Tibial nerve (tissue), 4 donors: ENCODE measurements around the gene PXN. TPM values are rescaled to one million over a fixed set of nuclear protein-coding genes. Genes with fewer than 3 reads are reported as not detected.
"Not testable (repeated sequence)": the region's sequence is repeated elsewhere in the genome, so short reads cannot be mapped to it uniquely, and the experiment has no call there.

Experiments
- DNase-seq, 2 donors: peaks; one replicate each; pipeline ENCODE4 v3.0.0-alpha.2; 2019; ENCODE audit warnings: low spot score in 2 of 2
- H3K27ac ChIP-seq, 4 donors: fragments of 200-600 bp; sonication (generic) in 3 of 4; one replicate each; pipeline ENCODE4 v1.5.1; 2017 to 2019; ENCODE audit warnings: mild to moderate bottlenecking in 1 of 4
- H3K27me3 ChIP-seq, 2 donors: fragments of 200-600 bp; sonication (generic) in 1 of 2; one replicate each; pipeline versions ENCODE4 v1.5.1 to v1.6.0; 2017 to 2019
- H3K36me3 ChIP-seq, 3 donors: fragments of 200-600 bp; sonication (generic); one replicate each; pipeline ENCODE4 v1.5.1; 2018 to 2019
- H3K4me1 ChIP-seq, 4 donors: fragments of 200-600 bp; sonication (generic) in 3 of 4; one replicate each; pipeline ENCODE4 v1.5.1; 2017 to 2019
- H3K4me3 ChIP-seq, 4 donors: fragments of 200-600 bp; sonication (generic) in 3 of 4; one replicate each; pipeline ENCODE4 v1.5.1; 2017 to 2019; ENCODE audit warnings: mild to moderate bottlenecking in 1 of 4, moderate library complexity in 1 of 4
- H3K9me3 ChIP-seq, 4 donors: fragments of 200-600 bp; sonication (generic) in 3 of 4; one replicate each; pipeline ENCODE4 v1.5.1; 2017 to 2019
- EP300 ChIP-seq, 2 donors: sonication (generic); formaldehyde crosslinking; IDR thresholded peaks; one replicate each; pipeline ENCODE4 v1.6.1; 2017; ENCODE audit warnings: antibody characterized with exemption in 2 of 2, mild to moderate bottlenecking in 1 of 2
- POLR2A ChIP-seq, 2 donors: fragments of 450-650 bp; IDR thresholded peaks; one replicate each; pipeline ENCODE4 v1.6.1; 2017; ENCODE audit warnings: antibody characterized with exemption in 2 of 2, mild to moderate bottlenecking in 2 of 2, moderate library complexity in 2 of 2
- WGBS, 2 donors: methylation state at CpG; one replicate each; pipeline ENCODE4 v1.1.5; 2018; 5-methylcytosine and 5-hydroxymethylcytosine counted together
- total RNA-seq, 4 donors: library from RNA; depleted of rRNA; stranded (reverse); fragments of >200 nt; gene quantifications; one replicate each; pipeline ENCODE4 v1.1.0, GENCODE V29; 2016
- TF ChIP-seq, protein P1 (sequence below), 5 experiments: fragments of 200-600 bp in 3 of 5; fragments of 450-650 bp in 2 of 5; sonication (generic) in 3 of 5; IDR thresholded peaks; one replicate each; pipeline ENCODE4 v1.5.1; 2016 to 2019; ENCODE audit warnings: antibody characterized with exemption in 5 of 5, mild to moderate bottlenecking in 3 of 5, moderate library complexity in 2 of 5

Gene PXN
- total RNA-seq, 4 donors from 2014 or later: 217 to 428 (median 330) TPM

DNA sequence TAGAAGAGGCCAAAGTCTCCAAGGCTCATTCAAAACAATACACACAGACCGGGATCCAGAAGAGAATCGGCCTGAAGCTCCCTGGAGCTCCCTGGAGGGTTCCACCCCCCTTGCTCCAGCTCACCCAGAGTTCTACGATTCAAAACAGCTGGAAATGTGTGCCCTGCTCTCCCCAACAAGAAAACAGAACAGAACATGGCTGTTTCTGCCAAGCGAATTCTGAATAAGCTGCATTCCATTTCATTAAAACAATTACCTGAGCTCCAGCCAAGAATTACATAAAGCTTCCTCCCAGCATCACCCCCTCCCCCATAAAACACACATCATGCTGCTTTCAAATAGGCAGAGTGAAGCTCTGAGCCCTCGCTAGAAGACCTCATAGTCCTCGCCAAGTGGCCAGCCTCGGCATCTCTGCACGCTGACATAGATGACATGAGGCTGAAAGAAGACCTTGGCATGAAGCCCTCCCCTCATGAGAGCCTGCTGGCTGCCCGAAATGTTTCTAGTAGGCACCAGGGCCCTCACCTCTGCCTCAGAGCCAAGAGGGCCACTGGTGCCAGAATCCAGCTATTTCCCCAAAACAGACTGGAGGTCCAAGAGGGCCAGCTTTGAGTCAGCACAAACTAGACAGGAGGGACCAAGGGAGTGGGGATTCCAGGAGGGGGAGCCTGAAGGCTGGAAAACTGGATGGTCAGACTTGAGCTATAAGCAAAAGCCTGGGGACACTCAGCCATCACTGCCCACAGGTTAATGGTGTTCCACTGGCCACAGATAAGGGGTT lies 8.3 kb downstream of the PXN start:
- Histone ChIP-seq H3K27me3 (no peaks in the 10 kb centered on the region), H3K4me3 (no peak overlapping the region), H3K36me3 (peaks cover 0 to 9% (median 0%) of the 10 kb centered on the region in 3 donors), H3K9me3 (no peaks in the 10 kb centered on the region), H3K4me1 (peaks cover 0 to 100% (median 70%) of the 10 kb centered on the region in 4 donors), H3K27ac (peak overlapping the region; percentile 71 to 98 (median 83))
- 5 to 29% methylated on average over 9 of the region's 9 CpGs for WGBS, 2 donors
- TF ChIP-seq, protein P1, sequence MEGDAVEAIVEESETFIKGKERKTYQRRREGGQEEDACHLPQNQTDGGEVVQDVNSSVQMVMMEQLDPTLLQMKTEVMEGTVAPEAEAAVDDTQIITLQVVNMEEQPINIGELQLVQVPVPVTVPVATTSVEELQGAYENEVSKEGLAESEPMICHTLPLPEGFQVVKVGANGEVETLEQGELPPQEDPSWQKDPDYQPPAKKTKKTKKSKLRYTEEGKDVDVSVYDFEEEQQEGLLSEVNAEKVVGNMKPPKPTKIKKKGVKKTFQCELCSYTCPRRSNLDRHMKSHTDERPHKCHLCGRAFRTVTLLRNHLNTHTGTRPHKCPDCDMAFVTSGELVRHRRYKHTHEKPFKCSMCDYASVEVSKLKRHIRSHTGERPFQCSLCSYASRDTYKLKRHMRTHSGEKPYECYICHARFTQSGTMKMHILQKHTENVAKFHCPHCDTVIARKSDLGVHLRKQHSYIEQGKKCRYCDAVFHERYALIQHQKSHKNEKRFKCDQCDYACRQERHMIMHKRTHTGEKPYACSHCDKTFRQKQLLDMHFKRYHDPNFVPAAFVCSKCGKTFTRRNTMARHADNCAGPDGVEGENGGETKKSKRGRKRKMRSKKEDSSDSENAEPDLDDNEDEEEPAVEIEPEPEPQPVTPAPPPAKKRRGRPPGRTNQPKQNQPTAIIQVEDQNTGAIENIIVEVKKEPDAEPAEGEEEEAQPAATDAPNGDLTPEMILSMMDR (IDR thresholded peaks at IDR 0.05): no peak
- TF ChIP-seq POLR2A (IDR thresholded peaks at IDR 0.05) (peak in 1 of 2 donors; percentile 52), EP300 (IDR thresholded peaks at IDR 0.05) (peak in 1 of 2 donors; percentile 87)
- DNase-seq: peak in 1 of 2 donors; percentile 68

DNA sequence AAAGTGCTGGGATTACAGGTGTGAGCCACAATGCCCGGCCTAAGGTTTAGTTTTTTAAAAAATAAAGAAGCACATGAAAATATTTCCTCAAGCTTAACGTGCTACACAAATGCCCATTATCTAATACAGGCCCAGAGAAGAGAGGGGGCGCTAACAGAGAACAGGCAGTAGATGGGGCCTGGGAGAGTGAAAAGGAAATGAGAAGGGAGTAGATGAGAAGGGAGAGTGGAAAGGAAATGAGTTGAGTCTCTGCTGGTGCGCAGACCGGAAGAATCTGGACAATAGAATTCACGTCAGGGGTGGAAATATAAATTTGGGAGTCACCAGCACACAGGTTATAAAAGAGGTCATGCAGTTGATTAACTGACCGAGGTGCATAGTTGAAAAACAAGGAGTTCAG lies 10.7 kb downstream of the PXN start:
- TF ChIP-seq EP300 (IDR thresholded peaks at IDR 0.05) (peak in 1 of 2 donors; percentile 27), POLR2A (IDR thresholded peaks at IDR 0.05) (no peak)
- DNase-seq: no peak
- peaks cover 0 to 9% (median 0%) of the 10 kb centered on the region in 3 donors for H3K36me3 ChIP-seq
- H3K27me3 ChIP-seq: no peaks in the 10 kb centered on the region
- WGBS, 2 donors: 73 to 76% methylated on average over 7 of the region's 7 CpGs
- peak overlapping the region; percentile 50 to 98 (median 83) for H3K27ac ChIP-seq
- H3K4me3 ChIP-seq: no peak overlapping the region
- no peaks in the 10 kb centered on the region for H3K9me3 ChIP-seq
- peaks cover 0 to 100% (median 74%) of the 10 kb centered on the region in 4 donors for H3K4me1 ChIP-seq

GRCh38 chr12:120253313-120253712 lies 12.2 kb downstream of the PXN start:
- peak overlapping the region; percentile 50 to 98 (median 84) for H3K27ac ChIP-seq
- DNase-seq, H3K36me3 ChIP-seq, H3K27me3 ChIP-seq, H3K9me3 ChIP-seq, H3K4me3 ChIP-seq: not testable (repeated sequence)
- WGBS, 2 donors: 66 to 70% methylated on average over 6 of the region's 6 CpGs
- peaks cover 0 to 100% (median 71%) of the 10 kb centered on the region in 4 donors for H3K4me1 ChIP-seq
- peak in 1 of 2 donors; percentile 68 for TF ChIP-seq EP300 (IDR thresholded peaks at IDR 0.05)

GRCh38 chr12:120252071-120252906 lies 13.2 kb downstream of the PXN start:
- TF ChIP-seq POLR2A (IDR thresholded peaks at IDR 0.05): no peak
- TF ChIP-seq, protein P1 (IDR thresholded peaks at IDR 0.05): no peak
- no peak for TF ChIP-seq EP300 (IDR thresholded peaks at IDR 0.05)
- Histone ChIP-seq H3K9me3 (no peaks in the 10 kb centered on the region), H3K4me1 (peaks cover 0 to 100% (median 68%) of the 10 kb centered on the region in 4 donors), H3K36me3 (peaks cover 0 to 9% (median 0%) of the 10 kb centered on the region in 3 donors), H3K27me3 (no peaks in the 10 kb centered on the region), H3K4me3 (no peak overlapping the region), H3K27ac (peak overlapping the region in 3 of 4 donors; percentile 45 to 98 (median 88))
- DNase-seq: no peak
- 75 to 83% methylated on average over 12 of the region's 12 CpGs for WGBS, 2 donors

- H3K27ac ChIP-seq: peak overlapping the region in 3 of 4 donors; percentile 75 to 98 (median 88)
- peaks cover 0 to 100% (median 68%) of the 10 kb centered on the region in 4 donors for H3K4me1 ChIP-seq
- not testable (repeated sequence) for H3K27me3 ChIP-seq, DNase-seq, H3K36me3 ChIP-seq, H3K4me3 ChIP-seq, H3K9me3 ChIP-seq
- WGBS, 2 donors: 76 to 86% methylated on average over 12 of the region's 12 CpGs
These were observed 14.0 kb downstream of the PXN start for GRCh38 chr12:120251364-120252070.
